Islet of Langerhans (tissue), 1 donor: ENCODE data around the gene FAT2.

ENCODE experiments used
- FAIRE-seq: peaks from one replicate; lab custom pipeline; 2011; peaks lifted over from hg19 to GRCh38; lab: Jason Lieb, UNC

The FAT2 gene, protein sequence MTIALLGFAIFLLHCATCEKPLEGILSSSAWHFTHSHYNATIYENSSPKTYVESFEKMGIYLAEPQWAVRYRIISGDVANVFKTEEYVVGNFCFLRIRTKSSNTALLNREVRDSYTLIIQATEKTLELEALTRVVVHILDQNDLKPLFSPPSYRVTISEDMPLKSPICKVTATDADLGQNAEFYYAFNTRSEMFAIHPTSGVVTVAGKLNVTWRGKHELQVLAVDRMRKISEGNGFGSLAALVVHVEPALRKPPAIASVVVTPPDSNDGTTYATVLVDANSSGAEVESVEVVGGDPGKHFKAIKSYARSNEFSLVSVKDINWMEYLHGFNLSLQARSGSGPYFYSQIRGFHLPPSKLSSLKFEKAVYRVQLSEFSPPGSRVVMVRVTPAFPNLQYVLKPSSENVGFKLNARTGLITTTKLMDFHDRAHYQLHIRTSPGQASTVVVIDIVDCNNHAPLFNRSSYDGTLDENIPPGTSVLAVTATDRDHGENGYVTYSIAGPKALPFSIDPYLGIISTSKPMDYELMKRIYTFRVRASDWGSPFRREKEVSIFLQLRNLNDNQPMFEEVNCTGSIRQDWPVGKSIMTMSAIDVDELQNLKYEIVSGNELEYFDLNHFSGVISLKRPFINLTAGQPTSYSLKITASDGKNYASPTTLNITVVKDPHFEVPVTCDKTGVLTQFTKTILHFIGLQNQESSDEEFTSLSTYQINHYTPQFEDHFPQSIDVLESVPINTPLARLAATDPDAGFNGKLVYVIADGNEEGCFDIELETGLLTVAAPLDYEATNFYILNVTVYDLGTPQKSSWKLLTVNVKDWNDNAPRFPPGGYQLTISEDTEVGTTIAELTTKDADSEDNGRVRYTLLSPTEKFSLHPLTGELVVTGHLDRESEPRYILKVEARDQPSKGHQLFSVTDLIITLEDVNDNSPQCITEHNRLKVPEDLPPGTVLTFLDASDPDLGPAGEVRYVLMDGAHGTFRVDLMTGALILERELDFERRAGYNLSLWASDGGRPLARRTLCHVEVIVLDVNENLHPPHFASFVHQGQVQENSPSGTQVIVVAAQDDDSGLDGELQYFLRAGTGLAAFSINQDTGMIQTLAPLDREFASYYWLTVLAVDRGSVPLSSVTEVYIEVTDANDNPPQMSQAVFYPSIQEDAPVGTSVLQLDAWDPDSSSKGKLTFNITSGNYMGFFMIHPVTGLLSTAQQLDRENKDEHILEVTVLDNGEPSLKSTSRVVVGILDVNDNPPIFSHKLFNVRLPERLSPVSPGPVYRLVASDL (N-terminal part only)

DNA sequence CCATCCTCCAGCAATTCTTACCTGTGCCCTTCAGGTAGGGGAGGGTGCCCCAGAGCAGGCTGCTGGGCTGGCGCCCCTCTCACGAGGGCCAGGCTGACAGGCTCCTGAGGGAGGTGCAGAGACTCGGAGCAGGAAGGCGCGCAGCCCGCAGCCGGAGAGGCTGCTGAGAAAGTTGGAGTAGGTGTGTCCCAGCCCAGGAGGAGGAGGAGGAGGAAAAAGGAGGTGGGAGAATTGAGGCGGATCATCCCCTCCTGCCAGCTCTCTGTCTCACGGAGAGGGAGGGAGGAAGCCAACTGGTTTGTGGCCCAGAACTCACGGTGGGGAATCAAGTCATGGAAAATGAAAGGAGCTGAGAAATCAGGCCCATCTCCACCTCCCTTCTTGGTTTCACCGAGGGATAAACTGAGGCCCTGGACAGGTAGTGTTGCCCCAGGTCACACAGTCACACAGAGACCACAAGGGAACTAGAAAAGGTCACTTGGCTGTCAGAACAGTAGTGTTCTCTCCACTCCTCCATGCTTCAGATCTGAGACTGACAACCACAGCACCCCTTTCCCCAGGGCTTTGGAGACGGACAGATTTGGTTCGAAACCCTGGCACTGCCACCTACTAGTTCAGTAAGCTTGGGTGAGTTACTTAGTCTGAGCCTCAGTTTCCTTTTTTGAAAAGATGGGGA lies at the start of gene FAT2:
FAT2 (minus strand) TSS at position 188 of the 676 bp plus-strand sequence. CDS start 22,400 bp downstream, outside the sequence.
- no peak for FAIRE-seq

DNA sequence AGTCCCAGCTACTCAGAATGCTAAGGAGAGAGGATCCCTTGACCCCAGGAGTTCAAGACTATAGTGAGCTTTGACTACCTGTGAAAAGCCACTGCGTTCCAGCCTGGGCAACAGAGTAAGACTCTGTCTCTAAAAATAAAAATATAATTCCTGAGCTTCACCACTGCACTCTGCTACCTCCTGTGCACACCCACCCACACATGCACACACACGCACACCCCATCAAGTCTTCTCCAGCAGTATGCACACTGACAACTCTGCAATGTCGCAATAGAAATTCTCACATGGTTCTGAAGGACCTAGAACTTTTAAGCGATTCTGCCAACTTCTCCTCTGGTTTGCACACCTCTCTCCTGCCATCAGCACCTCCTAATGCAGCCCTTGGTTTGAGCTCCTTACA lies 47.5 kb upstream of the FAT2 start:
- FAIRE-seq: no peak

DNA sequence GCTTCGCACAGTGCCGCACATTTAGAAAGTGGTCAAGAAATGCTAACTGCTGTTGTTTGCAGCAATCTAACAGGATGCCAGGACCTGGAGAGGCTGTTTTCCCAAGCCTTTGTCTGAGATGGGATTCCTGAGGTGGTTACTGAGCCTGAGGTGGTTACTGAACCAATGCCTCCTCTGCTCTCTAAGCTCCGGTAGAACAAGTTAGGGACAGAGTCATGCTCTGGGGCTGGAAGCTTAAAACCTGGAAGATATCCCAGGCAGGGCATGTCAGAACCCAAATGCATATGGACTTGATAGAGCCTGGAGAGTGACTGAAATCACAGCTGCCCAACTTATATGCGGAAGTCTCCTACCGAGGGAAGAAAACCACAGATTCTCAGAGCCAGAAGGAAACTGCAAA lies 46.5 kb upstream of the FAT2 start:
- FAIRE-seq: no peak

DNA sequence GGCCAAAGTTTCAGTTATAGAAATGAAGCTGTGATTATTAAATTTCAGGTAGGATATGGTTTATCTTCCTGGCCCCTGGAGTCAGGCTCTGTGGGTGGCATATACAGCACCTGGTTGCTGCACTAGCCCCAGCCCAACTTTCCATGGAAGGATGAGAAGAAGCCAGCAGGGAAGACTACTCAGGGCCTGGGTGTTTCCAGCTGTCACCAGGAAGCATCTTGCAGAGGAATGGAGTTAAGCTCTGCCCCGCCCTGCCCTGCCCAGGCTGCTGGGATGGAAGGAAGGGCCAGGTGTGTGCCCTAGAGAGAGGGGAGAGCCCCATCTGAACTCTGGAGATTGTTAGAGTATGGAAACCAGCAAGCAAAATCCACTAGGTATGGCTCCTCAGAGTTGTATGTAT lies 42.8 kb upstream of the FAT2 start:
- no peak for FAIRE-seq

DNA sequence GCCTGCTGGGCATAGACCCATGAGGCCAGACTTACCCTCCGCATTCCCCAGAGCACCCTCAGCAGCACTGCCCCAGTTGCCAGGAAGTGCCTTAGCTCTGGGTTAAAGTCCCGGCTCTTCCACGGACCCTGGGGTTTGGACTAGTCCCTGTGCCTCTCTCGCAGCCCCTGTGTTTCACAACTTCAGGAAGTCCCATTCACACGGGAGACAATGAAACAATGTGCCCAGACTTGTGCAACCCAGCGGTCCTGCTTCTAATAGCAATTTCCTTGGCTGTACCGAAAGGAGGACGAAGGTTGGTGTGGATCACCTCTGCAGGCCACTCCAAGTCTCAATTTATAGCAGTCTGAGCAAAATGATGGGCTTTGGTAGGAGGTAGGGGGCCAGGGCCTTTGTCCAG lies 41.8 kb upstream of the FAT2 start:
- no peak for FAIRE-seq

DNA sequence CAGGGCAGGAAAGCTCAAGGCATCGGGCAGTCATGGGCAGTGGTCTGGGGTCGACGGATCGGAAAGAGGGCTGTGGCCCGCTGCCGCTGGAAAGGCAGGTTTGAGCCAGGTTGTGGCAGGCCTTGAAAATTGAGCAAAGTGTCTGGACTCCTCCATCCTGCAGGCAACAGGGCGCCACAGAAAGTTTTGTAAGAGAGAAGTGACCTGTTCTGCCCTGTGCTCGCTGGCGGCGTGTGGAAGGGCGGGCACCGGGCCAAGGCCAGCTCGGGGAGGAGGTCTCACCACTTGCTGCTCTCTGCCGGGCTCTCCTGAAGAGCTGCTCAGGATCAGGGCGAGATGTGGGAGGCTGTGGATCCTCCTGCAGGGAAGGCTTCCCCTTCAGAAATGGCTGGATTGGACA lies 41.4 kb upstream of the FAT2 start:
- no peak for FAIRE-seq

DNA sequence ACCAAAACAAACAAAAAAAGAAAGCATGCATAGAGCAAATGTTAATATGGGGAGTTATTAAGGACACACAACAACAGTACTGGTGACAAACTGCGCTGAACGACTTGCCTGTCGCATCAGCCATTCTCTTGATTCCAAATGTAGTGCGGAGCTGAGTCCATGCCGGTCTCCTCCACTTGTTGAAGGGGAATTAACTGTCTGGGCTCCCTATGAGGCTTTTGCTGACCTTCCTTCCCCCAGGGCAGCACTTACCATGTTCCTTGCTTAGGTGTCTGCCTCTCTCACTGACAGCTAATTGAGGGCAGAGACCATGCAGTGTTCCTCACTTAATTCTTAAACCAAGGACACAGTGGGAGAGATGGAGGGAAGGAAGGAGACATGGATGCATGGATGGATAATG lies 40.8 kb upstream of the FAT2 start:
- no peak for FAIRE-seq

DNA sequence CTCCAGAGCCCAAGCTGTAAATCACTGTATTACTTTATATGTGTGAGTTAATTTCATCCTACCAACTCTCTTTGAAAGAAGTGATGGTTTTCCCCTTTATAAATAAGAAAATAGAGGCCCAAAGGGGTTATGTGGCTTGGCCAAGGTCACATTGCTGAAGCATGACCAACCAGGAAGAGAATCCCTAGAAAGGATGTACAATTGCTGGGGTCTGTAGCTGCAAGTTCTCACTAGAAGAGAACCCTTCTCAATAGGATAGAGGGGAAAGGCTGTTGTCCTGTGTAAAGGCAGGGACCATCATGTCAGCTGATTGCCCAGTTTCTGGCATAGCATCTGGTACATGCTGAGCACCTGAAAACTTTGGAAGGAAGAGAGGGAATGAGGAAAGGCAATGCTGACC lies 39.0 kb upstream of the FAT2 start:
- FAIRE-seq: no peak

DNA sequence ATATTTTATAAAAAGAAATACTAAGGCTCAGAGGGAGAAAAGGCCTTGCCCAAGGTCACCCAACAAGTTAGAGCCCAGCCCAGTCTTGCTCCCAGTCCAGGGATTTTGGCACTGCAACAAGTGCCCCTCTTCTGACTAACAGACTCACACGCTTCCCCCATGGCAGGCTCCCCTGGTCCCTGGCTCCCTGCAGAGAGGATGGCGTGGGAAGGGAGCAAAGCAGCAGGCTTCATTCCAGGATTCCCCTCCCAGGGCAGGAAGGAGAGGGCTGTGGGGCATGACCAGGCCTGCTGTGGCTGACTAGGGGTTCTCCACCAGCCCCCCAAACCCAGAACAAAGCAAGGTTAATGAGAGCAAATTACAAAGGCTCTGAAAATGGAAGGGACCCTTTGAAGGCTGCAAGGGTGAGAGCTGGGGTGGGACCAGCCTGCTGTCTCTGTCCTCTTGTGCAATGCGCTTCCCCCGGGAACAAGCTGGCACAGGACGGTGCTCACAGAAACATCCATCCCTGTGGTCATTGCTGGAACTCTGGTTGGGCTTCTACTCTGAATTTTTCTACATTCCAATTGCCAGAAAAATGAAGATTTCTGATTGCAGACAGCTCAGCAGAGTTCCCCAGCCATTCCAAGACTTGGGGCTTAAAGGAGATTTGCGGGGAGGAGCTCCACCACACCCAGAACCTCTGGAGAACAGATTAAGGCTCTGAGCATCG lies 37.1 kb upstream of the FAT2 start:
- FAIRE-seq: no peak

DNA sequence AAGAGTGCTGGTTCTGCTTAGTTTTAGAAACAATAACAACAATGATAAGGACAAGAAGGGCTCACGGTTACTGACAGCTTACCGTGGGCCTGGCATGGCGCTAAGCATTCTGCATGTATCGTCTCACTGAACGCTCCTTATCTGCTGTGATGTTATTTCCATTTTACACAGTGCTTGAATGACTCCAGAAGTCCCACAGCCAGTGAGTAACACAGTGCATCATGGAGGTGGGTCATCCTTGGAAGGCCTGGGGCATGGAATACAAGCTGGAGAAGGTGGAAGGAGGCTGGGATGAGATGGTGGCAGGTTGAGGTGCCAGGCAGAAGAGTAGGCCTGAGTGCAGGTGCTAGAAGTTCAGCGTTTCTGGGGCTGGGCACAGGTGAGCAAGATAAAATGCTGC lies 36.5 kb upstream of the FAT2 start:
- FAIRE-seq: no peak

DNA sequence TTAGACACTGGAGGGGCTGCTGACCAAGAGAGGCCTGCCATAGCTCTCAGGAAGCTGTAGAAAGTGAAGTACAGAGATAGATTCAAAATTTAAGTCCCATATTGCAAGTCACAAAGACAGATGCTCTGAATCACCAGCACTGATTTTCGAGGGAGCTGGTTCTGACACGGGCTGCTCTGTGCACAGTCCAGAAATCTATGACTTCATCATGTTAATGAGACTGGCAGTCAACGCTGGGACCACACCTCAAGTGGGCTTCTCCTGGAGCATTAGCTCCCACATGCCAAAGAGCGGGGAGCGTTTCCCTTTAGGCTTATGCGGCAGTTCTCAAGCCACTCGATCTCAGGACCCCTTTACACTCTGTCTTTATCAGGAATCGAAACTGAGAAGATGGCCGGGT lies 34.2 kb upstream of the FAT2 start:
- FAIRE-seq: no peak

DNA sequence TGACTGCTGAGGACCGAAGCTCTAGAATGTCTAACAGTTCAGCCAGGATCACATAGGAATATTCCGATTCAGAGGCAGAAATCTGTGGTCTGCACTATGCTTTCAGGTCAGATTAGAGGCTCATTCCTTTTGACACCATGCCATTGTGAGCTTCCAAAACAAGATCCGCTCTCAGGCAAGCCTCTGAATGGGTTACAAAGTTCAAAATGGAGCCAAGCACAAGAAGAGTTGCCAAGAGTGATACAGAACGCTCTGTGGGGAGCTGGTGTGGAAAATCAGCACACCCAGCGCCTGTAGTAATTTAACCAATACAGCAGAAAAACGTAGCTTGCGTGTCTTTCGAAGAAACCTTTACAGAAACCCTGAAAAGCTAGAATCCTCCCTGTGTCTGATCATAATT lies 33.3 kb upstream of the FAT2 start:
- no peak for FAIRE-seq

DNA sequence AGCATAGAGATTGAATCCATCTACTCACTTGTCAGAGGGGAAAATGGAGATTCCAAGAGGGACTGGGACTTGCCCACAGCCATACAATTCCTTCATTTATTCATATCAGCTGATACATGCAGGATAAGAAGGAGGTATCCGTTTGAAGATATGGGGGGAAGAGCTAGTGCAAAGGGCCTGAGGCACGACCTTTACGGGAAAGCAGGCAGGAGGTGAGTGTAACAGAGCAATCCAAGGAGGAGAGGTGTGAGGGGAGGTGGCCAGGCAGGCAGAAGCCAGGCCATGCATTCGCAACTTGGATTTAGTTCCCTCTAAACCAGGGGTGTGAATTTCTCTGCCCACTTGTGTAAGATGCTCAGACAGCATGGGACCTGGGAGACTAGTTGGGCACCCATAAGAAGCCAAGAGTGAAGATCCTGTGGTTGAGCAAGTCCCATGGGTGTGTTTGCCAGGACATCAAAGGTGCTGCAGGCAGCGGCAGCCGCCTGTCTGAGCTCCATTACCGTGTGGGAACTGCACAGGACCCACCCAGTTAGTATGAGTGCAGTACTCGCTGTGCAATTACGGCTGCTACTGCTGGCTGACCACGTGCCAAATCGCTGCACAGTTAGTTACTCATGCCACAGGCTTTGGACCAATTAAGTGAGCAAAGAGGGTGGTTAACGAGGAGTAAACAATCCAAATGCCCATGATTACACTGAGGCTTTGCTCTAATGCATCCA lies 31.4 kb upstream of the FAT2 start:
- no peak for FAIRE-seq

DNA sequence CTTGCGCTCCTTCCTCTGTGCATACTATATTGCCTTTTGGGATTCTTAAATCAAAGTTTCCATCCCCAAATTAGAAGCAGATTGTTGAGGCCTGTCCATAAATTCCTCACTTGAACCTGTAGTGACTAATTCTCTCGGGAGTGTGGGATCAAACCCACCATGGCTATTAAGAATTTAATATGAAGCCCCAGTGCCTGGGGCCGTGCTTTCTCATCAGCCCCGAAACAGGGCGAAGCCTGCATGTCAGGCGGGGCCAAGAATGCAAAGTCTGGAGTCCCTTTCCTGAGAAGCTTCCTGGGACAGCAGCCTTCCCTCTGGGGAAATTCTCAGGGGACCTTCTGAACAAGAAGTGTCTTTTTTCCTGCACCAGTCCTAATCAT lies 29.3 kb upstream of the FAT2 start:
- FAIRE-seq: no peak

DNA sequence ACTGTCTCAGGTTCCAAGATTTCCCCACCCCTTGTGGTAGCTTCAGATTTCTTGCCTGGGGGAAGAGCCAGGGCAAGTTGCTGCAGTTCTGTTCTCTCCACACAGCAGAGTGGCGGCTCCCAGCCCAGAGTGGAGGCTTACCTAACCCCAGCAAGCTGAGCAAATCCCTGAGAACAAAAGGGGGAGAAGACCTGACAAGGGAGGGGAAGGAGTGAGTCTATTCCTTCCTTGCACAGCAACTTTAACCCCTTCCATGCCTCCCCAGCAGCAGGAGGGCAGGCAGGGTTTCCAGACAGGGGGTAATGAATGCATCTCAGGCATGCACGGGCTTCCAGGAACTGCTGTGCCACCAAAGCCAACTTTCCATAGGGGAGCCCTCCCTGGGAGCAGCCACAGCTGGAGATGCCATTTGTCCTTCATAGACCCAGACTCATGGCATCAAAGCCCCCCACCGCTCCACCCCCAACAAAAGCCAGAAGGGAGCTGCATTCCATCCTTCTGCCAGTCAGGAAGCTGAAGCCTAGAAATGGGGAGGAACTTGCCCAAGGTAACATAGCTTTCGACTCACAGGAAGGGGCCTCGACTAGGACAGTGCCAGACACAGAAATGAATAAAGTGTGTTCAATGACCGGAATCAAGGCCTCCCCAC lies 28.8 kb upstream of the FAT2 start:
- FAIRE-seq: no peak

DNA sequence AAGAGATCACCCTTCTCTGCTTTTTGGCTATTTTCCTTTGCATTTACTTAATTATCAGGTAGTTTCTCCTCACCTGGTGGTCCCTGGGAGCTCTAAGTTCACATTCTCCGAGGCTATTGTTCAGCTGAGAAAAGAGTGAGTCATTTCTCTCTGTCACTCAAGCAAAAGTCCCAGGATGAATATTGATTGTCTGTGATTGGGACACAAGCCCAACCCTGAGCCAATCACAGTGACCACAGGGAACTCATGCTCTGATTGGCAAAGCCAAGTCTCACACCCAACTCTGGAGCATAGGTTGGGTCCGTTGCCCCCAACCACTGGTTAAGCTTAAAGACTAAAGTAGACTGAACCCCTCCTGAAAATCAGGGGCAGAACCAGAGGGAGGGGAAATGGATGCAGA lies 27.8 kb upstream of the FAT2 start:
- FAIRE-seq: no peak

DNA sequence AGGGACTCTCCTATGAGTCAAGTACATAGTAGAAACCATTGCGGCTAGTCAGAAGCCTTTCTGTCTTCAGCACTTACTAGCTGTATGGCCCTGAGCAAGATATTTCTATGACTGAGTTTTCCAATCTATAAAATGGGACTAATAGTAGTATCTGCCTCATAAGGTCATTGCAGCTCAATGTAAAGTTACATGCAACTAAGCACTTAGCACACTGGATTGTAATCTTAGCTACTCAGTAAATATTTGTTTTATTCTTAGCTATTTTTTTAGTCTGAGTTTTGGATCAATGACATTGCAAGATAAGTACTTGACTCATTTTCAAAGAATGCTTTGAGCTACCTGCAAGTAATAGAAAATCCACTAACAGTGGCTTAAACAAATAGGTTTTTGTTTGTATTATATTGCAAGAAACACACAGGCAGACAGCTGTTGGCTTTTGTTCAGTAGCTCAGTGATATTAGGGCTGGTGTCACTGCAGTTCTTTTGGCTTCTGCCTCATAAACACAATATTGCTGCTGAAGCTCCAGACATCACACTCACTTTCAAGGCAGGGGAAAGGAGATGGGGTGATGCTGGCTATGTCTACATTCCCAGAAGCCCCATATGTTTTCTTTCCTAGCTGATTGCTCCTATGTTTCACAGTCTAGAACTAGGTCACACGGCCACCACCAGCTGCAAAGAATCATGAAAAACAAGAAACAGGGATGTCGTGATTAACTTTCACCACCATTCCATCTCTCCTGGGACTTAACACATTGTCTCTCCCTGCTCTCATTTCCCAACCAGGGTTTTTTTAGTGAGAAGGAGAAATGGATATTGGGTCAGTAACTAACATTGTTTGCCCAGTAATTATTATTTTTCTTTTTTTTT lies 26.9 kb upstream of the FAT2 start:
- FAIRE-seq: no peak

DNA sequence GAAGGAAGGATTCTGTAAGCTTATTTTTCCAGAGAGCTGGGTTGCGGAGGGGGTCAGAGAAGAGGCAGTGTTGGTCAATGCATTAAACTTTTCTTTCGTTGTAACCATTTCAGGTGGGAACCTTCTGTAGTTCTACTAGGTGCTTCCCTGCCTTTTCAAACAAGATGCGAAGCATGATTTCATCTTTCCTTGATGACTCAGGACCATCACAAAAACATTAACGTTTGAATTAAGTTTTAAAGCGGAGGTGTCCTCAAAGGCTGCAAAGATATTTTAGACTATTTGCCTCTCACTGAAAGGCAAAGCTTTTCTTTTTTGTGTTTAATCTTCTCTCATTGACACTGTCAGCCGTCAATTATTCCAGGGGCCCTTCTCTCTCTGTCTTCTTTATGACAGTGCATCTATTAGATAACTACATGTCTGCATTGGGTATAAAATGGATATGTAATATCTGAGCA lies 26.3 kb upstream of the FAT2 start:
- no peak for FAIRE-seq

DNA sequence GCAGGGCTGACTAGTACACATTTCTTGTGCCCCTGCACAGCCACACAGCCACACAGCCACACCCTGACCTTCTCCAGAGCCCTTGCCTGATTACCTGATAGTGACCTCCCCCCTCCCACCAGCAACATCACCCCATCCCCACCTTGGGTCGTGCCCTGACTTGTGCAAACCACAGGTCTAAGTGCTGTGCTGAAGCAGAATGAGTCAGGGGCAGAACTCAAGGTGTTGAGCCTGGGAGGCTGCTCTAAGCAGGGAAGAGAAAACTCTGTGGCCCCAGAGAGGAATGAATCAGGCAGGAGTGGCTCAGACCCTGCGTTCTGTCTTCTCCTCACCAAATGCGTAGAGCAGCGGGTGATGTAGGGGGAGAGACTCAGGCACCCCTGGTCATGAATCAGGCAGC lies 24.3 kb upstream of the FAT2 start:
- no peak for FAIRE-seq
